SK-MEL-5 (cell line): ENCODE results near the gene PANK3. TPM values are rescaled to one million over a fixed set of nuclear protein-coding genes. Genes with fewer than 3 reads are reported as not detected.
A peak's percentile ranks its signal among the peaks of the same experiment; 100 is the strongest.
"Not testable (repeated sequence)": the region's sequence is repeated elsewhere in the genome, so short reads cannot be mapped to it uniquely, and the experiment has no call there.

Experiments used
- DNase-seq: peaks from one replicate; pipeline ENCODE4 v3.0.0-alpha.2; 2016; ENCODE audit warnings: low read depth, low spot score
- in situ Hi-C: cut with HindIII; loops from 2 replicates; pipeline ENCODE4 v1.10.0; 2016; ENCODE audit warnings: low sequenced_read_pairs, high pct_unique_total_duplicates, low pct_unique_long_range_greater_than_20kb
- total RNA-seq: library from RNA; depleted of rRNA; stranded (reverse); fragments of >200 nt; shearing (Covaris generic); gene quantifications from 2 replicates; pipeline ENCODE4 v1.2.3, GENCODE V29; 2014

PANK3 gene
- total RNA-seq, 1 experiment from 2014 or later, result 48.8 TPM

- DNase-seq, in situ Hi-C loops: not testable (repeated sequence)
These were observed 5.5 kb downstream of the PANK3 start for GRCh38 chr5:168573663-168574062.

DNA sequence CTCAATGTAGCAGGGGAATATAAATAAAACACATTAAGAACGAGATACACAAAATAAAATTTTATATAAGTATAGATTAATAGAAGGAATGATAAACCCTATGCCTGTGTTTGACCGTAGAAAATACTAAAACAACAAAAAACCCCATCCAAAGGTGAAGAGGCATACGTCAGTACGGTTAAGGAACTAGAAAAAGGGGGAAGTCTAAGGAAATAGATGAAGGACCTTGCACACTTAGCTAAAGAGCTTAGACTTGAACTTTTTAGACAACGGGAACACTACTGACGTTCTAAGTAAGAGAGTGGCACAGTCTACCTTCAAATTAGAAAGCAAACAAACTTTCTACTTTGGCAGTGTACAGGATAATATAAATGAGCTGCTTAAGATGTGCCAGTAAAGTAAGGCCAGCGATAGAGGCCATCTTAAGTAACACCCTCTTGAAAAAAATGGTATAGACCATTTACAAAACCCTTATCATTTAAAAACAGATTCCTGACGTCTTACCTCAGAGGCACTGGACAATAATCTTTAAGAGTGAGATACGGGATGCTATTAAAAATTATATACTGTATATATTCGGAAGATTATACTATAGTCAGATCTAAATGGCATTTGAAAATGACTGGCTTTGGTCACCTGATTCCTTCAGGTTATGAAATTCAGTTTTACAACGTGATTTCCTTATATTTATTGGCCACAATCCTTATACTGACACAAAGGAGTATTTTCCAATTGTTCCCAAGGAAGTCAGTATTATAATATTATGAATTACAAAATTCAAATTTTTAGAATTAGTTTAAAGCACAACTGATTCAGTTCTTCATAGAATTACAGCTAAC lies 8.5 kb downstream of the PANK3 start:
- in situ Hi-C loops, result no loop called here
- no peak for DNase-seq

DNA sequence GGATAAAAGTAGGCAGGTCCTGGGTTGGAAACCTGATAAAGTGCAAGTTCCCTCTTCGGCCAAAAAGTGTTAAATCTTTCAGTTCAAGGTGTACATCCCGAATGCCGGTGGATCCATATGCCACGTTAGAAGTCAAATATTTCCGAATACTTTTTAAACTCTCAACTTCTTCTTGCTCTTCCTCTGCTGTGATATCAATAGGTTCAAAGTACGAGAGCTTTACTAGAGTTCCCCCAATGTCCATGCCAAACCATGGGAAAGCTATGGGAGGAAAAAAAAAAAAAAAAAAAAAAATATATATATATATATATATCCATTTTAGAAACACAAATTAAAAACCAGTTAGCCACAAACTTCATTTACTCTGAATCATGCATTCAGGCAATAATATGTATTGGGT lies 10.4 kb downstream of the PANK3 start:
- in situ Hi-C loops, result no loop called here

GRCh38 chr5:168563959-168564358 lies 15.2 kb downstream of the PANK3 start:
- in situ Hi-C loops, result no loop called here
- DNase-seq, result no peak

More for the DNA sequence above, 10.4 kb downstream of the PANK3 start:
- no peak for DNase-seq

GRCh38 chr5:168562279-168562678 lies 16.9 kb downstream of the PANK3 start:
- in situ Hi-C loops, result no loop called here
- DNase-seq, result no peak

DNA sequence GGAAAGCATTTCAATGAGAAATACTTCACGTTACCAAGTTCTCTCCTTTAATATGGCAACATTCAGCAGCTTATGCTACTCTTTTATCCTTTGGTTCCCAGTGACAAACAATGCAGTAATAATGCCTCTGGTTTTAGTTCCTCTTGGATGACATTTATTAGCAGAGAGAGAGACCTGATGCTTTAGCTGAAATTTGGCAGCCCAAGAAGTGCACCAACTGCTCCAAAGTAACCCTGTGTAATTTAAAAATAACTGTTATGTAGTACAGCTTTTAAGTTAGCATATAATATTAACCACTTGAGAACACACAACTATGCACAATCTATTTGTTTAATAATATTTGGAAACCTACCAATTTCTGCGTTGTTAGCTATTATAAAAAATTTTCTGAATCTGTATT lies 21.8 kb downstream of the PANK3 start:
- no peak for DNase-seq
- in situ Hi-C loops, result no loop called here

DNA sequence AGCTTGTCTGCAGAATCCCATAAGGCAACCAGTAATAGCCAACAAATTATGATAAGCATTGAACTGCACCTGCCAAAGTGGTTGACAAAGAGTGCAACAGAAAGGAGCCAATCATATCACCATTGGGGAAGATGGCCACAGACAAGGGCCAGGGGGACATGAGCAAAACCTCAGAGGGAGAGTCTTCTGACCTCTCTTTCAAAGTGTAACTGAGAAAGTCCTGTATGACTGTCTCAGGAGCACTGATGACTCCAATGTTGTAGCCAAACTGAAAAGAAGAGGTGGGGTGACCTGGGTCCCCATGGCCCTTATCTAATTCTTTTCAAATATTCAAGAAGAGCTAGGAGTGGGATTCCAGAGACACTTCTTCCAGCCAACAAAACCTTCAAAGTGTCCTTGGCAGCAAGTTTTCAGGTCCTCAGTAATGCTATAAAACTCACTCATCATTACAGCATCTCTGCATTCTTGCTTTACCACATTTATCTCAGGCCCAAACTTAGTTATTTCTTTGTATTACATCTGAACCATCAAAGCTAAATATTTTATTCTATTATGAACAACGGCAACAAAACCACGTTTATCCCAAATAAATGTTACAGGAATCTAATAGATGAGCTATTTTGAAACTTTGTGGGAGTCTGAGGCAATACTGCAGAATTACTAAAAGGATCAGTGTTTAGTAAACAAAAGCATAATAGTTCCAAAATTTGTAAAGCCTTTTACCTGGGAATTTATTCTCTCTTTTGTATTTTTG lies 25.6 kb downstream of the PANK3 start:
- in situ Hi-C loops, result no loop called here
- DNase-seq, result no peak

DNA sequence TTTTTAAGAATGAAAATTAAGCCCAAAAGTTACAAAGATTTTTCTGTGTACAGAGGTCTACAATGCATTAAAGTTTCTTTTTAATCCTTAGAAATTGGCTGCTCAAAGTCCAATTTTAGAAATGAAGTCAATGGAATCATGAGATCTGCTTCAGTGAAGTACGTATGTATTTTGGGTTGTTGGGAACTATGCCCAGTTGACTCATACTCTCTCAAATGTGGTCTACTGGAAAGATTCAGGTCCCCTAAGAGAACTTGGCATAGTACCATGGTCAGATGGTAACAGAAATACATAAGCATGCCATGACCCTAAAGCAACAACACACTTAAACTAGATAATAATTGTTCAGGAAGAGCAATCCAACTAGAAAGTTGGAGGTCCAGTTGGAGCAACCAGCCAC lies 27.0 kb downstream of the PANK3 start:
- in situ Hi-C loops, result no loop called here
- DNase-seq, result peak; percentile 38

GRCh38 chr5:168550656-168551055 lies 28.5 kb downstream of the PANK3 start:
- no peak for DNase-seq
- in situ Hi-C loops, result no loop called here

DNA sequence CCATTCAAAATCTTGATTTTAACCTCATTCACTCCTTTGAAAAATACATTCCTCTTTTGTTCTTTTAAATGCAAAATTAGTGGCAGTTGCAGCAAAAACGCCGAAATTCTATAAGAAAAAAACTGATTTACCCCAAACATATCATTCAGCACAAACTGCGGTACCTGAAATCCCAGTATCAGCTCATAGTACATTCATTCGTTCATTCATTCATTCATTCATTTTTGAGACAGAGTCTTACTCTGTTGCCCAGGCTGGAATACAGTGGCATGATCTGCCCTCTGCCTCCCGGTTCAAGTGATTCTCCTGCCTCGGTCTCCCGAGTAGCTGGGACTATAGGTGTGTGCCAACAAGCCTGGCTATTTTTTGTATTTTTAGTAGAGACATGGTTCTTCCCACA lies 29.6 kb downstream of the PANK3 start:
- in situ Hi-C loops, result no loop called here

GRCh38 chr5:168537176-168537575 lies 42.0 kb downstream of the PANK3 start:
- in situ Hi-C loops, result no loop called here
- no peak for DNase-seq

More for the DNA sequence above, 29.6 kb downstream of the PANK3 start:
- no peak for DNase-seq

- in situ Hi-C loops, result not testable (repeated sequence)
These were observed 44.8 kb downstream of the PANK3 start for GRCh38 chr5:168534351-168534750.

DNA sequence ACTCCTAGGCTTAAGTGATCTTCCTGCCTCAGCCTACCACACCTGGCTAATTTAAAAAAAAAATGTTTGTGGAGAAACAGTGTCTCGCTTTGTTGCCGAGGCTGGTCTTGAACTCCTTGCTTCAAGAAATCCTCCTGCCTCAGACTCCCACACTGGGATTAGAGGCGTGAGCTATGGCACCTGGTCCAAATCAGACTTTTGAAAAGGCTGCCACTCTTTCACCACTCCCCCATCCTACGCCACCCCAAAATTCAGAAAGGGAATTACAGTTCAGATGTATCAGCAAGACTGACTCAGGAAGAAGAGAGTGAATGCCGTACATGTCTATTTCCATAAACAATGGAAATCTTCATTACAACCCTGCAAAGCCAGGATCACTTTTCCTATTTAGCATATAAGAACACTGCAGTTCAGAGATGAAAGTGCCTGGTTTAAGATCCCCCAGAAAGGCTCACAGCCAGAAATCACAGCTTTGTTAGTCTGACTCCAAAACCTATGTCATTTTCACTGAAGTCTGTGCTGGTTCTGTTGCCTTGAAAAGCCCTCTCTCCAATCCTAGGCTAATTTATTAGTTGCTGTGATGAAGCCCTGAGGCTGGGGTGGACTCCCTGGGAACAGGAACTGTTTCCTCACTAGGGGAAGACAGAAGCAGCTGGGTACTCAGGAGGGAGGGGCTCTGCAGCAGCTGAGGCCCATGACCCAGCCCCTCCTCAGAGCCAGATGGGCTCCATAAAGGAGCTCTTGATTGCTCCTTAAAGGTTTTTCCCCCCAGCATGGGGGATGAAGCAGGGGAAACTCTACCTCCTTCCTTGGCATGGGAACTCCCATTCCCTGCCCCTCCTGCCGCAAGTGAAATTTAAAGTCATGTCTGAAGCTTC lies 46.9 kb downstream of the PANK3 start:
- no peak for DNase-seq
- in situ Hi-C loops, result no loop called here

More at GRCh38 chr5:168534351-168534750, 44.8 kb downstream of the PANK3 start:
- DNase-seq, result not testable (repeated sequence)

DNA sequence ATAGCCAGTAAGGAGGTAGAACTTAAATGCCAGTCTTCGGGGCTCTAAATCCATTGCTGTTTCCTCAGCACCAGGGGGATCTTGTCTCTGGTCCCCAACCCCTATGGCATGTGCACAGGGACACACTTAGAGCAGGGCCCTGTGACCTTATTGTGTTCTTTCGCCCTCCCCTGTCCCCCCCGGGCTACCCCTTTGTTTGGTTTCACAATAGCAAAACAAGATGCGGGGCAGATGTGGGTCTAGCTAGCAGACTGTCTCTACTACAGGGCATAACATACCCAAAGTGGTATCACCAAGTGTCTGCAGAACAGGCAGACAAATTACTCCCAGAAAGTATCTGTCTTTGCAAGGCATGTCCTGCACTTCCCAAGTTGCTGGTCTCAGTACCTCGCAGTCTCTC lies 48.0 kb downstream of the PANK3 start:
- no peak for DNase-seq
- in situ Hi-C loops, result no loop called here

DNA sequence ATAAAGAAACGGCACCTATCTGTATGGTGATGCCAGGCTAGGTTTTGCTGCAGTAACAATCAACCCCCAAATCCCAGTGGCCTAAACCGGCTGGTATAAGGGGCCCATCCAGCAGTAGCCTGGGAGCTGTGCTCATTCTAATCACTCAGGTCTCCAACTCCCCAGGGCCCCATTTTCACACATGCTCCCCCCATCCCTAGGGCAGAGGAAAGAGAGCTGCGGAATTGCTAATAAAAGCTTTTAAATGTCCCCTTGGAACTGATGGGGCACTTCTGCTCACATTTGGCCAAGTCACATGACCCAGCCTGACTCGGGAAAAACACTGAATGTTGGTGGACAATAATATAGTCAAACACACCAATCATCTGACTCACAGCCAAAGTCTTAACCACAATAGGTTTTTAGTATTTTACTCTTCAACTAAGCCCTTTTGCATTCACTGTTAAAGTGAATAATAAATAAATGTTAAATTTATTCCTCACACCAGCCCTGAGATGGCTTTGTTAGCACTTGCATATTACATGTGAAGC lies 48.5 kb downstream of the PANK3 start:
- in situ Hi-C loops, result no loop called here
- DNase-seq, result no peak

GRCh38 chr5:168529374-168530234 lies 49.6 kb downstream of the PANK3 start:
- DNase-seq, result no peak

More at GRCh38 chr5:168529374-168530234, 49.6 kb downstream of the PANK3 start:
- in situ Hi-C loops, result no loop called here
